HEK293 (cell line): ENCODE results near the gene ZRANB1.

Experiments
- IKZF3 ChIP-seq: fragments of 450-650 bp; IDR thresholded peaks from 2 replicates; pipeline ENCODE4 v1.5.0; 2018; ENCODE audit warnings: missing biosample characterization, mild to moderate bottlenecking, missing genetic modification characterization, moderate library complexity
- PRDM2 ChIP-seq: fragments of 450-650 bp; formaldehyde crosslinking; IDR thresholded peaks from 2 replicates; pipeline ENCODE4 v1.5.1; 2016; ENCODE audit warnings: missing biosample characterization, missing genetic modification characterization, borderline replicate concordance

- no peak for TF ChIP-seq IKZF3
- TF ChIP-seq PRDM2 (tag by site-specific recombination), result no peak
Measured at GRCh38 chr10:125027871-125028869, 86.2 kb downstream of the ZRANB1 start.
